Pons (tissue), 1 donor: ENCODE data around the gene AK8.
"Not testable (repeated sequence)": the region's sequence is repeated elsewhere in the genome, so short reads cannot be mapped to it uniquely, and the experiment has no call there.

ENCODE experiments used
- DNase-seq: peaks from one replicate; pipeline ENCODE4 v3.0.0-alpha.2; 2016; ENCODE audit warnings: low spot score

AK8 gene

DNA sequence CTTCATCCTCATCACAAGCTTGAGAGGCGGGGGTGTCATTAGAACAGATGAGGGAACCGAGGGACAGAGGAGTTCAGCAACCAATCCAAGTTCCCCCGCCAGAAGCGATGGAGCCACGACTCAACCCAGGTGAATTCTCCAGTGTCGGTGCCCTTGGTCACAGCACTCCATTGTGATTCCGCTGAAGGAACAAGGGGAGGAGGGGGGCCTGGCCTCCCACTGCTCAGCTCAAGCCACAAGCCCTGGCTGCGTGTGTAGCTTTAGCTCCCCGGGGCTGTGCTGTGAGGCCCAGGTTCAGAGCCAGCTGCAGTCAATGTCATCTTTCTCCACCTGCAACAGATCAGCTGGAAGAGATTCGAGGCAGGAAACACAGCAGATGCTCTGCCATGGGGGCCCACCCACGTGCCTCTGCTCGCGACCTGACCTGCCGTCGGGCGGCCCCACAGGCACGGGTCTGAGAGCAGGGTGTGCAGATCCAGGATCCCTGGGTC is 135.2 kb downstream of the AK8 start:
- DNase-seq, result no peak

GRCh38 chr9:132740526-132741309 is 137.4 kb downstream of the AK8 start:
- DNase-seq, result no peak

DNA sequence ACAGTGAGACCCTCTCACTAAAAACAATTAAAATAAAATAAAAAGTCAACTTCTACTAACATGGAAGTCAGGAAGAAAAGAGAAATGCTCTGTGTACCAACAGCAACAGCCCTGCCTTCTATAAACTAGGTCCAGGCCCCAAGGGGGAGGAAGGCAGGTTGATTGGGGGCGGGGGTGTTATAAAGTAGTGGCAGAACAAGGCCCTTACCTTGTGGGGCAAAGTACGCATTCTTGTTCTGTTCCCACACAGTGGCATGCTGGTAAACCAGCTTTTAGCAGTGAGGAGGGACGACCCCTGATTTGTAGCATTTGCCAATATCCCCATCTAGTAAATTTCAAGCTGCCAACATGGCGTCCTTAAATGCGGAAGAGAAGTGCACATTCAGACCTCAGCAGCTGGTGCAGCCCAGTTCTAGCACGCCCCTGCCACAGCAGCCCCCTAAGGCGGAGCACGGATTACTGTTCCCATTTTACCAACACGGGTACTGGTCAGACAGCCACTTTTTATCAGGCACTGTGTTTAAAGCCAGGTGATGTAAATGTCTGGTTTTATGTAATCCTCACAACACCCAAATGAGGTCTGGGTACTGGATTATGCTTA is 138.3 kb downstream of the AK8 start:
- no peak for DNase-seq

DNA sequence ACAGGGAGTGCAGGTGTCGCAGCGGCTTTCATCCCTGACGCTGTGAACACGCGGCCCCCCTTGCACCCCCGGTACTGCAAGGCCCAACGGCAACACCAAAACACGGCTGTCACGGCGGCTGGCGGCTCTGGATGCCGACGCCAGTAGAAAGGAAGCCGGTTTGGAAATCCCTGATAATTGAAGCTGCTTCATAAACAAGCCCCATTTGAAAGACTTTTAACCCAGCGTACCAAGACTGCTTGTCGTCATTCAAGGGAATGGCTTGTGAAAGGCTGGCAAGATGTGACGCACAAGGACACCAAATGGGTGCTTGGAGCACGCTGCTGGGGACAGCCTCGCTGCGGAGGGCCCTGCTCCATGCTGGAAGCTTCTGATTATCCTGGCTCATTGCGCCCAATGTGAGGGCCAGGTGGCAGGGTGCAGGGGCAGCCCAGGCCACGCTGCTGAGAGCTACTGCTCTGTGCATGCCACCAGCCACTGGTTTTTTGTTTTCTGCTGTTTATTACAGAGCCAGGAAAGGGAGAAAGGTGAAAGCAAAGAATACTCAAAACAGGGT is 144.7 kb downstream of the AK8 start:
- no peak for DNase-seq

GRCh38 chr9:132732326-132733259 is 145.5 kb downstream of the AK8 start:
- DNase-seq, result no peak

DNA sequence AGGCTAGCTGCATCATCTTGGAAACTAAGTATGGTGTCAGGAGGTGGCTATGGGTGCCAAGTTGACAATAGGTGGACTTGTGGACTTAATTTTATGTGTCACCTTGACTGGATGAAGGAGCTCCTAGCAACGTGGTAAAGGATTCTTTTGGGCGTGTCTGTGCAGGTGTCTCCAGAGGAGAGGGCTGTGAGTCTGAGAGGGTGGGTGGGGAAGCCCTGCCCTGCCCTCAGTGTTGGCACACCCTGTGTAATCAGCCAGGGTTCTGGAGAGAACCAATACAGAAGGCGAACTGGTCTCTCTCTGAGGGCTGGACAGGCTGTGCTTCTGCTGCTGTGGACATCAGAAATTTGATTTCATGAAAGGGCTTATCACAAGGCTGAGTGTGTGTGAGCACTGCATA is 146.9 kb downstream of the AK8 start:
- DNase-seq, result no peak

DNA sequence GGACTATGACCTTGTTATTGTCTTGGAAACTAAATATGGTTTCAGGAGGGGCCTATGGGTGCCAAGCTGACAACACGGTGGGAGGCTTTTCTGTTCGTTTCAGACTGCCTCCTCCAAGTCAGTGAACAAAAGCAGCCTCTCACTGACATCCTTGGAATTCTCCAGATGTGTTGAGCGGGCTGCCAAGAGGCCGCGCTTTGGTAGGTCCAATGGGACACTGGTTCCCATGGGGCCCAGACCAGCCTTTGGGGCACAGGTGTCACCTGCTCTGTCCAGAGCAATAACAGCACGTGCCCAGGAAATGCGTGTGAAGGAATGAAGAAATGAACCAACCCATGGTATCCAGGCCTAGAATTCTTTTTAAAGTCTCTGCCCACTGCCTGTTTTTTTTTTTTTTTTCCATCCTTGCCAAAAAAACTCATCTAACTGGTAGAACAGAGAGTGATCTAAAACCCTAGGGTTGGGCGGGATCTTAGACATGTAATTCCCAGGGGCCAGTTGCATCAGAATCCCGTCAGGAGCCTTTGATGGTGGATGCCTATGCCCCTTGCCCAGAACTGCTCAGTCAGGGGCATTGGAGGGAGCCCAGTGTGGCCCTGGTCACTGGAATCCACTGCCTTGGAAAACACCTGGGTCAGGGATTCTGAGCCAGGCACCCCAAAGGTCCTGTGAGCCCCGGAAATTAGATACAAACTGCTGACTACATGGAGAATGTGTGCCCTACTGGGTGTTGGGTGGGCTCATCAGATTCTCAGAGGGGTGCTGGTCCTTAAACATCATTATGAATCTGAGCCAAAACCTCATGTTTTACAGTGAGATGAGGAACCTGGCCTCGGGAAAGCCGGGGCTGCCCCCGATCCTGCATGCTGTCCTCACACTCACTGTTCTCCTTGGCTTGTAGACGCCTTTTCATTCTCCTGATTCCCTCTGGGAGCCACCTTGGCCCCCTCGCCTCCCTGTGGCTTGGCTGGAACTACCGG is 147.7 kb downstream of the AK8 start:
- DNase-seq, result no peak

DNA sequence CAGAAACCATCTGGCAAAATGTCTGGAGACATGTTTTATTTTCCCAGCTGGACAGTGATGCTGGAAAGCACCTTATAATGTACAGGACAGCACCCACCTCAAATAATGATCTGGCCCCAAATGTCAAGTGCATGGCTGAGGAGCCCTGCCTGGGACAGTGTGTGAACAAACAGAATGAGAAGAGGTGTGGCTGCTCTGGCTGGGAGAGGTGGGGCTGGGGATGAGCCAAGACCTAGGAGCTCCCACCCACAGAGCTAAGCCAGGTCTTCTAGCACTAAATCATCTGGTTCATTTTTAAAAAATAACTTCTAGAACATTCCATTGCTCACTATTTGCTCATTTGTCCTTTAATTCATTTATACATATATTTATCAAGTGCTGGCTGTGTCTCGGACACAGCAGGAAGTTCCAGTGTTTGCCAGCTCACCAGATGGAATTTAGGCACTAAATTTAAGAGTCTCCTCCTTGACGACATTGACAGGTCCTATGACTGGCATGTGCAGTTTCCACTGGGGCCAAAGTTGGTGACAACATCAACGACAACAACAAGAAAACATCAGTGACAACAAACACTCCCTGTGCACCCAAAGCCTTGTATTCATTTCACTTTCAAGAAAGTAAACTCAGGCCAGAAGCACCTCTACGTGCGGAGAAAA is 148.7 kb downstream of the AK8 start:
- DNase-seq, result no peak

- DNase-seq, result no peak
Observed at GRCh38 chr9:132728497-132728896, 149.6 kb downstream of the AK8 start.

GRCh38 chr9:132728071-132728470 is 150.0 kb downstream of the AK8 start:
- DNase-seq, result no peak

DNA sequence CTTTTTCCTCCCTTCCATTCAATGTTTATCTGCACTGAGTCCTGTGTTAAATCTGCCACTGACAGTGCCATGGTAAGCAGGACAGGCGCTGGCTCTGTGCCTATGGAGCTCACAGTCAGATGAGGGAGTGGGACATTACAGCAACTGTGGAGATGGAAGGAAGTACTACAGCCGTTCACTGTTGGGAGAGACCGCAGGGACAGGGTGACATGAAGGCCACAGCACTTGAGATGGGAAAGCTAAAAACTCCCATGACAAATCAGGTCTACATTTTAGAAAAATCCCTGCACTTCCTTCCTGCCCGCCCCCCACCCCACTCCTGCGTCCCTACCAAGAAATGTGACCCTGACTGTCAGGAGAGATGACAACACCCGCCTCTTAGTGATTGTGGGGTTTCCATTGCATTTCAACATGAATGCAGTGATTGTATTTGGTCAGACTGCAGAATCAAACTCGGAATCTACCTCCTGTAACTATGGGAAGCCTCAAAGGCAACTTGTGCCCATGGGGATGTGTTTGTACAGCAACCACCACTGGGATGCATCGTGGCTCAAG is 151.4 kb downstream of the AK8 start:
- no peak for DNase-seq

DNA sequence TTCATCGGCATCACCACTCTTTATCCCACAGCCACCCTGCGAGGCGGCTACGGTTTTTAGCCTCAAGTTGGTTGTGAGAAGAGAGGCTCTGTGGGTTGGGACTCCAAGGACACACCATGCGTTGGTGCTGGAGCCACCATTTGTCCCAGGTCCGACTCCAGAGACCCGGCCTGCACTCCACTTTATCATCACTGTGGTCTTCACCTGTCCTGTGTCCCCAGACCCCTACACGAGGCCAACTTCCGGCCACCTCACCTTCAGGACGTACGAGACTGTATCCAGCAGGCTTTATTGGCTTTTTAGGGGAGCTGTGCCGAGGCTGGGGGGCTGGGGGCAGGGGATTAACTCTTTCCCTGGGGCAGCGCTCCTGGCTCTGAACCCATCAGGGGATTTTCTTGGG is 152.8 kb downstream of the AK8 start:
- no peak for DNase-seq

DNA sequence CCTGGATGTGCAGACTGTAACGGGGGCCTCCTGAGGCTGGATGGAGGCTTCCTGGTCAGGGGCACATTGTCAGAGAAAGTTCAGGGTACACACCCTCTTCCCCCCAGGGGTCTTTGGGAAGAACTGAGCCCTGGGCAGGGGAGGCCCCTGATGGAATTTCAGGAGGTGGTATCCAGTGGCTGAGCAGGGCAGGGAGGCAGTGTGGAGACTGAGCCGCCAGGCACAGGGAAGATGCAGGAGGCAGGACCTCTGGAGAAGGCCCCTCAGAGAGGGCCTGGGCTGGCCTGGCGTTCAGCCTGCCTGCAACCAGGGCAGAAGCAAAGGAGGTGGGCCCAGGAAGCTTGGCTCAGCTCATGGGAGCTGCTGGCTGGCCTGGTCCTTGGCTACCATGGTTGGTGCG is 154.3 kb downstream of the AK8 start:
- DNase-seq, result no peak

DNA sequence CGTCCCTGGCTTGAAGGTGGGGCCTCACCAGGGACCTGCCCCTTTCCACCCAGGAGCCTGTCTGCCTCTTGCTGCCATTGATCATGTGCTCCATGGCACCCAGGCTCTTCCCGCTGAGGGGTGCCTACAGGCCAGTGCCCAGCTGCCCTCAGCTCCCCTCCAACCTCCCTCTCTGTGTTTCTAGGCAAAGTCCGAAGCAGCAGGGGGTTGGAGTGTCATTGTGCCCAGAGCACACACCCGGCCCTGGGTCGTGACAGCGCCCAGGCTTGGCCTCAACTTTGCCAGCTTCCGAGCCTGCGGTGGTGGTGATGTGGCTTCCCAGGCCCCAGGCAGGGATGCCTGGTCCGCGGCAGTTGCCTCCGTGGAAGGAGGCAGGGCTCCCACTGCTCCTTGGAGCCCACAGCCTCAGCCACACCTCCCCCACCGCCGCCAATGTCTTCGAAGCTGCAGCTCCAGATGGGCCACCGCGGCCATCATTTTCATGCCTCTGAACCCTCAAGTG is 155.5 kb downstream of the AK8 start:
- DNase-seq, result no peak

GRCh38 chr9:132721661-132722060 is 156.4 kb downstream of the AK8 start:
- DNase-seq, result no peak

- not testable (repeated sequence) for DNase-seq
Observed at GRCh38 chr9:132718381-132718928, 159.6 kb downstream of the AK8 start.

GRCh38 chr9:132717326-132717945 is 160.6 kb downstream of the AK8 start:
- no peak for DNase-seq

DNA sequence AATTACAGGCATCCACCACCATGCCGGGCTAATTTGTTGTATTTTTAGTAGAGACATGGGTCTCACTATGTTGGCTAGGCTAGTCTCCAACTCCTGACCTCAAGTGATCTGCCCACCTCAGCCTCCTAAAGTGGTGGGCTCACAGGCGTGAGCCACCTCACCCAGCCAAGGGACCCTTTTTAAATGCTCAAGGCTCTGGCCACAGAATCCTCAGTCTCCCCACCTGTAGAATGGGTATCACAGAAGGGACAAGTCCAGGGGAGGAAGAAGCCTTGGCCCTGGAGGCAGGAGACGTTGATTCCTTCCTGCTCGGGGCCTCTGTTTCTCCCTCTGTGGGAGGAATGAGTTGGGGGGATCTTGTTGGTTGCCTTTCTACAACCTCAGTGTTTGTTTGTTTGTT is 162.1 kb downstream of the AK8 start:
- DNase-seq, result no peak

DNA sequence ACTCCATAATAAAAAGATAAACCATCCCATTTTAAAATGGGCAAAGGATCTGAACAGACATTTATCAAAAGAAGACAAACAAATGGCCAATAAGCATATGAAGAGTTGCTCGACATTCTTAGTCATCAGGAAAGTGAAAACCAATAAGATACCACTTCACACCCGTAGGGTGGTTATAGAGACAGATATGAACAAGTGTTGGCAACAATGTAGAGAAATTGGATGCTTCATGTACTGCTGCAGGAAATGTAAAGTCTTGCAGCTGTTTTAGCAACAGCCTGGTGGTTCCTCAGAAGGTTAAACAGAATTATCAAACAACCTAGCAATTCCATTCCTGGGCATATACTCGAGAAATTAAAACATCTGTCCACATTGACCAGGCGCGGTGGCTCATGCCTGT is 165.3 kb downstream of the AK8 start:
- no peak for DNase-seq
